Neural cell (in vitro differentiated cells): ENCODE data around the gene PAXIP1. TPM values are rescaled to one million over a fixed set of nuclear protein-coding genes. Genes with fewer than 3 reads are reported as not detected.

Experiments
- H2AFZ ChIP-seq: fragments of 200-600, 300-800 bp; sonication (generic), shearing (Covaris generic); 2 replicates; pipeline ENCODE4 v1.6.0; 2014; ENCODE audit warnings: low read depth, mild to moderate bottlenecking, antibody characterized with exemption, low read length, moderate library complexity
- H3F3A ChIP-seq: fragments of 200-600 bp; shearing (Covaris generic); 2 replicates; pipeline ENCODE4 v1.6.1; 2016; ENCODE audit warnings: mild to moderate bottlenecking, moderate library complexity, mixed read lengths, antibody characterized with exemption, low read length; ENCODE audit not compliant: insufficient read depth, poor library complexity, severe bottlenecking
- H3K27ac ChIP-seq: fragments of 200-600, 300-800 bp; sonication (generic), shearing (Covaris generic); 2 replicates; pipeline ENCODE4 v1.5.1; 2014; ENCODE audit warnings: mild to moderate bottlenecking, low read length, moderate library complexity
- H3K27me3 ChIP-seq: fragments of 300-800, 200-600 bp; sonication (generic), shearing (Covaris generic); 2 replicates; pipeline ENCODE4 v1.6.0; 2014; ENCODE audit warnings: mild to moderate bottlenecking, low read depth, low read length, moderate library complexity; ENCODE audit not compliant: insufficient read depth
- H3K36me3 ChIP-seq: fragments of 300-800, 200-600 bp; sonication (generic), shearing (Covaris generic); 2 replicates; pipeline ENCODE4 v1.5.1; 2014; ENCODE audit warnings: mild to moderate bottlenecking, antibody characterized with exemption, low read length, moderate library complexity; ENCODE audit not compliant: insufficient read depth
- H3K4me2 ChIP-seq: fragments of 300-800, 200-600 bp; sonication (generic), shearing (Covaris generic); 2 replicates; pipeline ENCODE4 v1.6.0; 2014; ENCODE audit warnings: mild to moderate bottlenecking, low read length
- H3K4me3 ChIP-seq: fragments of 300-800, 200-600 bp; sonication (generic), shearing (Covaris generic); 2 replicates; pipeline ENCODE4 v1.5.1; 2014; ENCODE audit warnings: mild to moderate bottlenecking, low read length, moderate library complexity
- H3K79me2 ChIP-seq: fragments of 200-600 bp; shearing (Covaris generic); replicated peaks from 2 replicates; pipeline ENCODE4 v1.6.0; 2014; ENCODE audit warnings: mild to moderate bottlenecking, low read length, moderate library complexity; ENCODE audit not compliant: insufficient read depth
- H3K9ac ChIP-seq: fragments of 300-800, 200-600 bp; sonication (generic), shearing (Covaris generic); 2 replicates; pipeline ENCODE4 v1.6.1; 2016; ENCODE audit warnings: mild to moderate bottlenecking, low read length, mixed read lengths
- H3K9me2 ChIP-seq: fragments of 200-600 bp; shearing (Covaris generic); 2 replicates; pipeline ENCODE4 v1.6.1; 2016; ENCODE audit warnings: mild to moderate bottlenecking, low read length, mixed read lengths; ENCODE audit not compliant: insufficient read depth
- H3K9me3 ChIP-seq: fragments of 200-600, 300-800 bp; sonication (generic), shearing (Covaris generic); 2 replicates; pipeline ENCODE4 v1.6.1; 2016; ENCODE audit warnings: mild to moderate bottlenecking, mixed run types, low read length, moderate library complexity, mixed read lengths
- H4K20me1 ChIP-seq: fragments of 200-600 bp; shearing (Covaris generic); 2 replicates; pipeline ENCODE4 v1.6.1; 2016; ENCODE audit warnings: mild to moderate bottlenecking, mixed run types; ENCODE audit not compliant: insufficient read depth
- EP300 ChIP-seq: fragments of 450-650 bp; conservative IDR thresholded peaks from 2 replicates; pipeline ENCODE4 v1.6.1; 2014; ENCODE audit warnings: antibody characterized with exemption, mild to moderate bottlenecking, moderate library complexity; ENCODE audit not compliant: poor library complexity, severe bottlenecking
- EZH2 ChIP-seq: fragments of 200-600, 300-800 bp; shearing (Covaris generic), sonication (generic); IDR thresholded peaks from 2 replicates; pipeline ENCODE4 v1.6.1; 2014; ENCODE audit warnings: antibody characterized with exemption, low read length, borderline replicate concordance, mild to moderate bottlenecking; ENCODE audit not compliant: insufficient read depth, poor library complexity, severe bottlenecking
- MXI1 ChIP-seq: fragments of 450-650 bp; conservative IDR thresholded peaks from 2 replicates; pipeline ENCODE4 v1.6.1; 2014; ENCODE audit warnings: antibody characterized with exemption, mild to moderate bottlenecking; ENCODE audit not compliant: poor library complexity, severe bottlenecking
- POLR2AphosphoS5 ChIP-seq: IDR thresholded peaks from 2 replicates; pipeline ENCODE4 v1.6.1; 2012
- RAD21 ChIP-seq: fragments of 450-650 bp; conservative IDR thresholded peaks from 2 replicates; pipeline ENCODE4 v1.6.1; 2014; ENCODE audit warnings: antibody characterized with exemption, mild to moderate bottlenecking, moderate library complexity
- REST ChIP-seq: IDR thresholded peaks from 2 replicates; pipeline ENCODE4 v1.6.1; 2012; ENCODE audit warnings: borderline replicate concordance
- SMC3 ChIP-seq: fragments of 450-650 bp; conservative IDR thresholded peaks from 2 replicates; pipeline ENCODE4 v1.6.1; 2014; ENCODE audit warnings: antibody characterized with exemption, mild to moderate bottlenecking, moderate library complexity; ENCODE audit not compliant: poor library complexity
- TAF1 ChIP-seq: IDR thresholded peaks from 2 replicates; pipeline ENCODE4 v1.6.1; 2012; ENCODE audit warnings: low read depth
- polyA plus RNA-seq: library from polyadenylated mRNA; depleted of rRNA; stranded (reverse); fragments of >200 nt; gene quantifications from 2 replicates; pipeline ENCODE4 v1.2.3, GENCODE V29; 2014
- TF ChIP-seq, protein P1 (sequence below): fragments of 450-650 bp; IDR thresholded peaks from 2 replicates; pipeline ENCODE4 v1.5.1; 2014; ENCODE audit warnings: antibody characterized with exemption, mild to moderate bottlenecking, moderate library complexity; ENCODE audit not compliant: poor library complexity, severe bottlenecking

Gene PAXIP1
- polyA plus RNA-seq, 1 donor from 2014 or later = 14.4 TPM

GRCh38 chr7:155017834-155018233 is 14.9 kb upstream of the PAXIP1 start:
- H3K36me3 ChIP-seq = no peaks in the 10 kb centered on the region
- H3K27me3 ChIP-seq = no peaks in the 10 kb centered on the region
- no peak overlapping the region for H3K9ac ChIP-seq
- no peak overlapping the region for H3K4me2 ChIP-seq
- H3F3A ChIP-seq = no peaks in the 10 kb centered on the region
- TF ChIP-seq EP300 (no peak), TAF1 (no peak), RAD21 (no peak), POLR2AphosphoS5 (no peak), REST (no peak), SMC3 (no peak), EZH2 (no peak), MXI1 (no peak)
- TF ChIP-seq, protein P1, sequence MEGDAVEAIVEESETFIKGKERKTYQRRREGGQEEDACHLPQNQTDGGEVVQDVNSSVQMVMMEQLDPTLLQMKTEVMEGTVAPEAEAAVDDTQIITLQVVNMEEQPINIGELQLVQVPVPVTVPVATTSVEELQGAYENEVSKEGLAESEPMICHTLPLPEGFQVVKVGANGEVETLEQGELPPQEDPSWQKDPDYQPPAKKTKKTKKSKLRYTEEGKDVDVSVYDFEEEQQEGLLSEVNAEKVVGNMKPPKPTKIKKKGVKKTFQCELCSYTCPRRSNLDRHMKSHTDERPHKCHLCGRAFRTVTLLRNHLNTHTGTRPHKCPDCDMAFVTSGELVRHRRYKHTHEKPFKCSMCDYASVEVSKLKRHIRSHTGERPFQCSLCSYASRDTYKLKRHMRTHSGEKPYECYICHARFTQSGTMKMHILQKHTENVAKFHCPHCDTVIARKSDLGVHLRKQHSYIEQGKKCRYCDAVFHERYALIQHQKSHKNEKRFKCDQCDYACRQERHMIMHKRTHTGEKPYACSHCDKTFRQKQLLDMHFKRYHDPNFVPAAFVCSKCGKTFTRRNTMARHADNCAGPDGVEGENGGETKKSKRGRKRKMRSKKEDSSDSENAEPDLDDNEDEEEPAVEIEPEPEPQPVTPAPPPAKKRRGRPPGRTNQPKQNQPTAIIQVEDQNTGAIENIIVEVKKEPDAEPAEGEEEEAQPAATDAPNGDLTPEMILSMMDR = no peak
- no peak overlapping the region for H3K4me3 ChIP-seq
- H3K79me2 ChIP-seq = no peaks in the 10 kb centered on the region
- no peak overlapping the region for H2AFZ ChIP-seq
- no peaks in the 10 kb centered on the region for H3K9me3 ChIP-seq
- no peak overlapping the region for H3K27ac ChIP-seq
- no peaks in the 10 kb centered on the region for H4K20me1 ChIP-seq
- H3K9me2 ChIP-seq = no peaks in the 10 kb centered on the region

- no peak for TF ChIP-seq RAD21
- TF ChIP-seq REST = no peak
- no peak for TF ChIP-seq TAF1
- no peak for TF ChIP-seq MXI1
- no peak for TF ChIP-seq EP300
- TF ChIP-seq EZH2 = no peak
- TF ChIP-seq, protein P1 = no peak
- Histone ChIP-seq H3K4me3 (no peak overlapping the region), H3F3A (no peaks in the 10 kb centered on the region), H3K79me2 (no peaks in the 10 kb centered on the region), H4K20me1 (no peaks in the 10 kb centered on the region), H3K27me3 (no peaks in the 10 kb centered on the region), H3K27ac (no peak overlapping the region), H3K9me2 (no peaks in the 10 kb centered on the region), H3K9me3 (no peaks in the 10 kb centered on the region), H3K9ac (no peak overlapping the region), H3K4me2 (no peak overlapping the region), H2AFZ (no peak overlapping the region), H3K36me3 (peaks cover 3% of the 10 kb centered on the region)
These were observed 8.2 kb upstream of the PAXIP1 start for GRCh38 chr7:155011086-155011485.
